GF-D8 (cell line): ENCODE measurements around the gene SERPINI1.
"Not testable (repeated sequence)": the region's sequence is repeated elsewhere in the genome, so short reads cannot be mapped to it uniquely, and the experiment has no call there.

ENCODE experiments used
- DNase-seq: peaks from one replicate; lab custom pipeline; 2025; lab: John Stamatoyannopoulos, UW

Gene SERPINI1

DNA sequence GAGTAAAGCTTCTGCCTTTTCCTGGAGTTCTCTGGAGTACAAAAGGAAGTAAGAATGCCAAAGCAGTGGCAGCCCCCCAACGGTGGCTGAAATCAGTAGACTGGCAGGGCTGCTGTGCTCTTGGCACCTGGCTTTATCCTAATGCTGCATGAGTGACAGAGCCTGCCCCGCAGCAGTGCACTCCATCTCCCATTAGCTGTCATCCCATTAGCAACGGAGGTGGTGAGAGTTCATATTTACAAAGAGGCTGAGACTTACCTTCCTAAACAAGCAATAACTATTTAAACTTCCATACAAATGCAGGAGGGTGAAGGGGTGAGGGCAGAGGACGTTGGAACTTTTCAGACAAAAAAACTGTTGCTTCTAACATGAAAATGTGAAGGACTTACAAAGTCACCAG is 51.9 kb downstream of the SERPINI1 start:
- no peak for DNase-seq

DNA sequence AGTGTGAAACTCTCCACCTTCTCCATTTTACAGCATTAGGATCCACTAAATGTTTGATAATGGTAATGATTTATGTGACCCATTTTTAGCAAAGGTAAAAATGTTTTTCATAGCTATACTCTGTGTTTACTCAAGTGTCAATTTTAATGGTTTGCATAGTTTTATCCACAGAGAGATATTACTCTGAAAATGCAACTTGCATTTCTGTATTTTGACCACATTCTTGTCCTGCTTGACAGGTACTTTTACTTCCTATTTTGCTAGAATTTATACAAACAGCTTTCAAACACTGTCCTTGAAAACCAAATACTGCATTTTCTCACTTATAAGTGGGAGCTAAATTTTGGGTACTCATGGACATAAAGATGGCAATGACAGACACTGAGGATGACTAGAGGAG is 62.9 kb downstream of the SERPINI1 start:
- no peak for DNase-seq

DNA sequence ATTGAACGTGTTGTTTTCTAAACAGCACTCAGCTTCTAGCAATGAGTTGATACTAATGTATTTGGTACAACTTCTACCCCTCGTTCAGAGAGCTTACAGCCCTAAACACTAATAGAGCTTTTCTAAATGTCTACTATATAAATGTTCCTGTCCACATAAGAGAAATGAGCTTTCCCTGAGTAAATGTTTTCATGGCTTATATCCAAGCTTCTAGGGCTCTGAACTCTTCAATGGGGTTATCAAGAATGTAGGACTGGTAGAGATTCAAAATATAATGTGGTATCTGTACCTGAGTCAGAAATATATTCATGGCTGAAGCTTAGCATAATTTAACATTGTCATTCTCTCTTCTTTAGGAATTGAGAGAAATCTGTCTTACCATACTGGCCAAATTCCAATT is 73.4 kb downstream of the SERPINI1 start:
- no peak for DNase-seq

DNA sequence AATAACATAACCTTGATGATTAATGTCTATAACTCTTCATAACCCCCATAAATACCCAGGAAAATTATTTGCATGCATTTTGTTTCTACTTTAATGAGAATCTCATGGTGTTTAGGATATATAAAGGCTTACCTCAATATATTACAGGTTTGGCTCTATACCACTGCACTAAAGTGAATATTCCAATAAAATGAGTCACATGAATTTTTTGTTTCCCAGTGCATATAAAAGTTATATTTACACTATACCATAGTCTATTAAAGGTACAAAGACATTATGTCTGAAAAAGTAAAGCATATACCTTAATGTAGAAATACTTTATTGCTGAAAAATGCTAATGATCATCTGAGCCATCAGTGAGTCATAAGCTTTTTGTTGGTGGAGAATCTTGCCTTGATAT is 74.7 kb downstream of the SERPINI1 start:
- DNase-seq, result no peak

DNA sequence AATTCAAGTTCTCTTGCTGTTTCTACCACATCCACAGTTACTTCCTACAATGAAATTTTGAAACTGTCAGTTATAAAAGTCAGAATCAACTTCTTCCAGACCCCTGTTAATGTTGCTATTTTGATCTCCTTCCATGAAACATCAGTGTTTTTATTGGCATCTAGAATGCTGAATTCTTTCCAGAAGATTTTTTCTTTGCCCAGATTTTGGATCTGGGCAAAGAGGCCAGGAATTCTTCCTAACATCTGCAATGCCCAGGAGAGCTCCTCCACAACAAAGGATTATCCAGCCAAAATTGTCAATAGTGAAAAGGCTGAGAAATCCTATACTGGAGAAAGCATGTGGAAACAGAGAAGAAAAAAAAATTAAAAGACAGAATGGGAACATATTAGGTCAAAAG is 75.5 kb downstream of the SERPINI1 start:
- no peak for DNase-seq

DNA sequence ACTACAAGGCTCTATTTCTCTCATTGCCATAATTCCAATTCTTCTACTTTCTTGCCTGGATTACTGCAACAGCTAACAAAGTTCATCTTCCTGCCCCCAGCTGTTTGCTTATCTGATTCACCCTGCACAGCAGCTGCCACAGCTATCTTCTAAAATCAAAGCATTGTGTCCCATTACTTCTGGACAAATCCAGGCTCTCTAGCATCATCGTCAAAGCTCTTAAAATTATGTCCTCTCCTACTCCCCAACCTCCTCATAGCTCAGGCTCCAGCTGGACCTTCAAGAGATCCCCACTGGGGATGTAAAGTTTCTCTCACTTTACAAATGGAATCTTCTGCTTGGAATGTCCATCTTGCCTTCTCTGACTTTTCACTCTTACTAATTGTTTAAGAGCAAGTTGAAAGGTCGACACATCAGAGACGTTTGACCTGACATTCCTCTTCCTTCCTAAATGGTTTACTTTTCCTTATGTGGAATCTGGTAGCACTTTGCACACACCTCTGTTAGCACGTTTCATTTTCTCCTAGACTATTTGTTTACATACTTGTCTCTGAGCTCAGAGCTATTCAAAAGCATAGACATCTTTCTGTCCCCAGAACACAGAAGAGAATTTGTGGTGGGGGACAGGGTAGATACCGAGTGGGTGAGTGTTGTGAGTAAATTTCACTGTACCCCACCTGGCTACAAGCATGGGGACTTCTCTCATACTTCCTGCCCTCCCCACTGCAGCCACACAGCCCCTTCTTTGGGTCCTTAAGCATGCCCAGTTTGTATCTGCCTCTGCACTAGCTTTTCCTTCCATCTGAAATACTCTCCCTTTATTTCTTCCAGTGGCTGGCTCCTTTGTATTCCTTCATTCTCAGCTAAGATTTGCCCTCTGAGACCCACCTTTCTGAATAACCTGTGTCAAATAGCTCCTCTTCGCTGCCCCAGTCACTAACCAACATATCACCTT is 77.9 kb downstream of the SERPINI1 start:
- DNase-seq, result no peak

DNA sequence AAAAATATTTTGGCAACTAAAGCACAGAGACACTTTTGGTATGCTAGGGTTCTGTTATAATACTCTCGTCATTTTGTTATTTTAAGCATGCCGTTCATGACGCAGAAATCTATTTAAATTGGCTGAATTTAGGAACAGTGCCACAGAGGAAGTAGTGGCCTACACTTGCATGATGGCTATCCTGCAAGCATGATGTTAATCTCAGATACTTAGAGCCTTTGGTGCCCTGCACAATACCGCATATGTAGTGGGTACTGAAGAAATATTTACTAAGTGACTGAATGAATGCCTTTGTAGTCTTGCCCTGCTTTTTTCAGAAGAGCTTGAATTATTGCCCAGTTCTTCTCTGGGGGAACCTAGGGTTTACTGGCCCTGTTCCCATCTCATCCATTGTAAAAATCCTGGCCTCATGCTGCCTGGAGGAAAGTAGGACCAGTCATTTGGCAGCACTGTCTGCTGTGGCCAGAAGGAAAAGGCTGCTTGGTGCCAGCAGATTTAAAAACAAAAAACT is 79.0 kb downstream of the SERPINI1 start:
- DNase-seq, result no peak

DNA sequence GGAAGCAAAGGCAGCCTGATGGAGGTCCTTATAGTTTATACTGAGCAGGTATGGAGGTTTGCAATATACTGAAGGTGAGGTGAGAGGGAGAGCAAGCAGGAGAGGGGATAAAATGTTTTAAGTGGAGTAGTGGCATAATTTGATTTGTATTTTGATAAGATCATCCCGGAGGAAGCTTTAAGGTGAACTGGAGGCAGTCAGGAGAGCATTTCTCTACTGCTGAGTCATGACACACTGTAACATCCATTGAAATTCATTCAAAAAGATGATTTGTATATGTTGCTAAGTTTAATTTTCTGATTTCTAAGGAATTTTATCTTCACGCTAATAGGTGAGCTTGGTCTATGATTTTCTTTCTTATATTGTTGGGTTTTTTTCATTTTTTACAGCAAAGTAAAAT is 81.4 kb downstream of the SERPINI1 start:
- no peak for DNase-seq

DNA sequence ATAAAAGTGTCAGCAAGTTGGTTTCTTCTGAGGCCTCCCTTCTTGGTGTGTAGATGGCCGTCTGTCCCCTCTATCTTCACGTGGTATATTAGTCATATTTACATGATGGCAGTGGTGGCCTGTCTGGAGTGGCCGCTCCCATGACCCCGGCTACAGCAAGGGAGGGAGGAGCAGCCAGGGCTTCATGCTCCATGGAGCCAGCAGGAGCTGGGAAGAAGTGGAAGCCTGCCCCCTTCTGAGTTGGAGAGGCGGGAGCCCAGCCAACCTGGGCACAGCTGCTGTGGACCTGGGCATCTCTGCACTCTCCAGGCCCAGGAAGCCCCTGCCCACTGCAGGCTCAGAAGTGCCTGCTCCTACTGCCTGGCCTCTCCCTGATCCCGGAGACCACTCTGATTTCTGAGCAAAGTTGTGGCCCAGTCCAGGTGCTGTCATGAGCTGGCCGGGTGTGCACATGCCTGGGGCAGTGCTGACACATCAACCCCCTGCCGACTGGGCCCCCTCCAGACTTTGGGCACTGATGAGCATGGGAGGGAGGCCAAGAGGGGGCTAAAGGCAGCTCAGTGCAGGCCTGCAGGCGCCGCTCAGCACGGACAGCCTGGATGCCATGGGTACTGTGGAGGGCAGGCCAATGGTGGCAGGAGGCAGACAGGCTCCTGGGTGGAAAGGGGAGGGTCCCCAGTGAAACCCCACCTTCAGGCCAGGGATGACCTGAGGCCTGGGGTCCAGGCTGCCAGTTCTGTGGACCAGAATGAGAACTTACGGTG is 84.8 kb downstream of the SERPINI1 start:
- no peak for DNase-seq

DNA sequence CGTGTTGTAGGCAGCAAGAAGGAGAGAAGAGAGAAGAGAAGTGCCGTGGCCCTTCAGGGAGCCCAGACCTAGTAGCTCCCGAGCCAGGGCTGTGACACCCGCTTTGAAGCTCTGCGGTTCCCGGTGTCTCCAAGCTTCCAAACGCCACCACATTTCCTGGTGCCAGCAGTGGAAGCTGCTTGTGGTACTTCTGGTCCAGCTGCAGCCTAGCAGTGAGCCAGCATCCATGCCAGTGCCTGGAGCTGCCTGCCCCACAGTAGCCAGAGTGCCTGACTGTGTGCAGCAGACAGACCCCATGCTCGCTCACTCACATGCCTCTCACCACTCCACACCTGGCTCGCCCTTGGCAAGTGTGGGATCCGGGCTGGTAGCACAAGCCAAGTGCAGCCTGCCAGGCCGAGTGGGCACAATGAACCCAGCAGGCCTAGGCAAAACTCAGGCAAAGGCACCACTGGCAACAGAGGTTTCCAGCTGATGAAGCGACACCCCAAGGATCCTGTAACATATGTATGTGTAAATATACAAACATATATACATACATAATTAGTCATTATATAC is 85.8 kb downstream of the SERPINI1 start:
- no peak for DNase-seq

DNA sequence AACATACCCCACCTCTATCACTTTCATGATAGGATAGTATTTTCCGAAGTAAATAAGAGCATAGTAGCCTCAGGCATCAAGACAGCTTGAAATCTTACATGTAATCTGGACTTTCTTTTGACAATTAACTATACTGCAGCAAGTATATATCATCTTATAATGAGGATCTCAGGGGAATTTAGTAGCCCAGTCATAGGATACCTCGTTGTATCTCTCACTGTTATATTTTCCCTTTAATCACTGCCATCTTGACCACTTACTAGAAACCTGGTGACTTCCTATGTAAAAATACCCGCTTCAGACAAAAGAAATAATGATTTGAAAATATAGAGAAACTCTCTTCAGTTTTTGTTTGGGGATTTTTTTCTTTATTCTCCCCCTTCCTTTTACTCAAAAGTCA is 88.2 kb downstream of the SERPINI1 start:
- DNase-seq, result no peak

DNA sequence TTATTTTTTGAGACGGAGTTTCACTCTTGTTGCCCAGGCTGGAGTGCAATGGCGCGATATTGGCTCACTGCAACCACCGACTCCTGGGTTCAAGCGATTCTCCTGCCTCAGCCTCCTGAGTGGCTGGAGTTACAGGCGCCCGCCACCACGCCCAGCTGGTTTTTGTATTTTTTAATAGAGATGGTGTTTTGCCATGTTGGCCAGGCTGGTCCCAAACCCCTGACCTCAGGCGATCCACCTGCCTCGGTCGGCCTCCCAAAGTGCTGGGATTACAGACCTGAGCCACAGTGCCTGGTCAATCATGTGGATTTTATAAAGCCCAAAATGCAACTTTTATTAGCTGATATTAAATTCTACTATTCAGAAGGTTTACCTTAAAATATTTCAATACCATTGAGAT is 92.1 kb downstream of the SERPINI1 start:
- DNase-seq, result not testable (repeated sequence)

DNA sequence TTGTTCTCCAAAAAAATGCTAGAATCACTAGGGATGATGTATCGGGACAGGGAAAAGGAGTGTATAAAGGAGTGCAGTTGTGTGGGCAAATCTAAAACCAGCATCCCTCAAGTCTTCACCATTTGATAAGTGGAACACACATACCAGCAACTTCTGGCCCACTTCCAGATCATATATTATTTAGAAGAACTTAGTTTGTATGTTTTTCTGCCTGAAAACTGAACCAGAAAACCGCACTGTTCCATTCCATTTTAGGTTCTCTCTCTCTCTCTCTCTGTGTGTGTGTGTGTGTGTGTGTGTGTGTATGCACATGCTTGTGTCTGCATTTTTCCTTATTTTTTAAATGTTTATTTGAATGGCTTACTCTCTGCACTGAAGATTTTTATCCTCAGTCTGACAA is 93.5 kb downstream of the SERPINI1 start:
- DNase-seq, result no peak

DNA sequence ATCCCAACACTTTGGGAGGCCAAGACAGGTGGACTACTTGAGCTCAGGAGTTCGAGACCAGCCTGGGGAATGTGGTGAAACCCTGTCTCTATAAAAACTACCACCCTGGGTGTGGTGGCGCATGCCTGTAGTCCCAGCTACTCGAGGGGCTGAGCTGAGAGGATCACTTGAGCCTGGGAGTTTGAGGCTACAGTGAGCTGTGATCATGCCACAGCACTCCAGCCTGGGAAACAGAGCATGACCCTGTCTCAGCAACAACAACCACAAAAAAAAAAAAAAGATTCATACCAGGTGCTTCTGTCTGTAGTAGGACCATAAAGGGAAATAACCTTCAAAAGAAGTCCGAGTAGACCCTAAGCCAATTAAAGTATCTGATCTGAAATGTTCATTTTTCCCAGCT is 94.5 kb downstream of the SERPINI1 start:
- no peak for DNase-seq

DNA sequence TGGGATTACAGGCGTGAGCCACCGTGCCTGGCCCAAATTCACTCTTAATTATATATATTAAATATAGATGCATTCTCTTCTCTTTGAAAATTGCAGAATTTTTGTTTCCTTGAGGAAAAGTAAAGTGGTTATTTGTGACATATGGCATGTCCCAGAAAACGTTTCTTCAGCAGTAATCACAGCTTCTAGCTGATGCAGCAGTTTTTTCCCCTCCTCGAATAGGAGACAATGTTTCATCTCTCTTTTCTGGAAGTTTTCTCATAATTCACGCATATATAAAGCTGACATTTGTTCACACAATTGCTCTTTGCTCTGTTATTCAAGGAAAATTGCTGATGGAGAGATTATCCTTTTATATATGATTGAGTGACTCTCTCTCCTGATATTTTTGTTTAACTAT is 99.8 kb downstream of the SERPINI1 start:
- DNase-seq, result no peak

DNA sequence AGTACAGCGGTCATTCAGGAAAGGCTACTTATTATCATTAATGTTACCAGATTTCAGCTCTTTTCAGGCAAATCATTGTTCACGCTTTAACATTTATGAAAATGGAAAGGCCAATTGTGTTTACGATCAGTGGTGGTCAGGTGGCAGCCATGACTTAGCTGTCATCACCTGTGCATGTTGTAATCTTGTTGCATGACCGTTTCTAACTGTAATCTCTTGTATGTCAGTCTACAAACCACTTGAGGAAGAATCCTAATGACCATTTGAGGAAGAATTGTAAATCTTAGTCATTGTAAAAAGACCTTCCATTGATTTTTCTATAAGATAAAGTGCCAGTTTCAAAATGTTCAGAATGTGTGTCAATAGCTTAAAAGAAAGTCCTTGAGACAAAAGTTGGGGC is 100.4 kb downstream of the SERPINI1 start:
- DNase-seq, result no peak

DNA sequence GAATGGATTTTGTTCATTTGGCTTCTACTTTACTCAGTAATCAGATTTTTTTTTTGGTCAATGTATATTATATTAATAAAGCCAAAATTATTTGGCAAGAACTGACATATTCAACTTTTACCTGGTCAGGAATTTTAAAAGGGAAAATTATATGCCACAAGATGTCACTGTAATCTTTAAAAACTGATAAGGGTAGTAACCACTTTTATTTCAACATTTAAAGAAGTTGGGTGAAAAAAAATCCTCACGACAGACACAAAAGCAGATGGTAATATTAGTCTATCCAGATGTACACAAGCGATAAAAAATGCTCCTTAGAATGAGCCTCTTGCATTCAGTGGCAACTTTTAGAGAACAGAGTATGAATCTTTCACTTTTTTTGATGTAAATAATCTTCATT is 101.9 kb downstream of the SERPINI1 start:
- no peak for DNase-seq

DNA sequence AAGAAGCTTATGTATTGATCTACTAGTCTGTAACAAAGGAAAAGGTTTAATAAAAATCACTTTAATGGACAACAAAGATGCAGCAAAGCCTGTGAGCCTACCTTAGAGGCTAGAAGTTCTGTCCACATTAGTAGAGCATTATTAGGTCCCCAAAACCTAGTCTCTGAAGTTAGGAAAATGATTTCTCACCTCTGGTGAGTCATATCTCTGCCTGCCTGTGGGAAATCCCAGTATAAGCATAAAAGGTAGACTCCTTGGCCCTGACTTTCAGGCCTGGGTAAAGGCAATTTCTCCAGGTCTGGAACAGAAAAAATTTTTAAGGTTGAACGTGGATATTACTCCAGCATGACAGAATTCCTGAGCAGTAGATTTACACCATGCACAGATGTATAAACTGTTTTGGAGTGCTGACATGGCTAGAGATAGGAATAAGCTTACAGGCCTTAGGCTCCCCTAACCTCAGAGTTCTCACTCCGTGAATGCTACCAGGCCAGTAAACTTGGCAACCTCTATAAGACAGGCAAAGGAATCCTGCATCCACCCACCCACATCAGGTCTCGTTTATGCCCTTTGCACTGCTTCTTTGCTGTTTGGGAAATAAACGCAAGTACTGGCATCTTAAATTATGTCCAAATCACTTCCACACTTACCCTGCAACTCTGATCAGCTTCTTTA is 104.1 kb downstream of the SERPINI1 start:
- DNase-seq, result no peak

DNA sequence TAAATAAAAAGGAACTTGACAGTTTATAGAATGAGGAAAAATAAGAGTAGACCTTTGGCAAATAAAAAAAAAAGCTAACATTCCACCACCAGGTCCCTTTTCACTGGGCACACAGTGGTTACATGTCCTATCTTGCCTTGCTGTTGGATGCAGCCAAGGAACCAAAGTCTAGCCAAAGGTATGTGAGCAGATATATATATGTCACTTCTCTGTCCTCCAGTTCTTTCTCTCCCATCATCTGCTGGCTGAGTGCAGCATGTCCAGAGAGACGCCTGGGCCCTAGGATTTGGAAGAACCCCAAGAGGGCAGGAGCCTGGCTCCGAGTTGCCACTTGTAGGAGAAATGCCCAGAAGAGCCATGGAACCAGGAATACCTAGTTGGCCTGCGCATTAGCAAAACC is 104.7 kb downstream of the SERPINI1 start:
- no peak for DNase-seq

DNA sequence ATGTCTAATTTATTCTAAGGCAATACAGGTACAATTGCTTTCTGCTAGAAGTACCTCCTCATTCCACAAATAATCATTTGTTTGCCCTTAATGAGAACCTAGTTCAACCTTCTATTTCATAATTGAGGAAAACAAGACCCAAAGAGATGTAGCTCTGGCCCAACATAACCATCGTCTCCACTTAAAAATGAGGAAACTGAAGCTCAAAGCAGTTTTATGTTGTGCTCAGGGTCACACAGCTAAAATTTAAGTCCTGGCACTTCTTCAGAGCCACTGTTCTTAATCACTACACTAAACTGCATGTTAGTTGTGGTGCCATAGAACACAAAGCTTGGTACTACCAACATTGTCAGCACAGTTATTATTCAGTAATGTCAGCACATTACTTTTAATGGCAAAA is 108.0 kb downstream of the SERPINI1 start:
- no peak for DNase-seq

DNA sequence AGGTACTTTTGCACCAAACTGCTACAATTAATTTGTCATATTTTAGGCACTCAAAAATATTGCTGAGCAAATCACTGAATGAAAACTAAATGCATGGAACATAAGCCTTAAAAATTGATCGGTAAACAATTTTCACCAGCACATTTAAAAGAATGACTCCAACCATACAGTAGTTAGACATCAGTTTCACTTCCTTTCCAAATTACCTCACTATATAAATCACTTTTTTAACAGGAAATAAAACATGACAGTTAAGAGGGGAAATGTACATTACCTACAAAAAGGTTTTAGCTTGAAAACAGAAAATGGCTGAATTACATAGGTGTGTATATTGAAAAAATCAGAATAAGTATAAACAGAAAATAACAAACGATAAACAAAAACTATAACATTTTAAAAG is 108.4 kb downstream of the SERPINI1 start:
- no peak for DNase-seq

DNA sequence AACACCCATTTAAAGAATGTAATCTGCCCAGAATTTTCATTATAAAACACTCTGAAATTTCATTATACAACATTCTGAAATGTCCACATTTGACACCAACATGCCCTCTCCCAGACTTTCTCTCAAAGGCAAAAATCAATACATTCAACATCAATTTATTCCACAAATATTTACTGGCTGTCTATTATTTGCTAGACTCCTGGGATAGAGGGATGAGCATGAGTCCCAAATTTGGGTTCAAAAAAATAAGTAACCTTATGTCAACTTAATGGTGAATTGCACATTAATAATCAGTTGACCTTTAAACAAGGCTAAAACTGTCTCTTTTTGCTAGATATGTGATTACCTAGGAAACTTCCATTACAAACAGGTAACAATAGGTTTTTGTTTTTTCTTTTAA is 109.0 kb downstream of the SERPINI1 start:
- DNase-seq, result no peak
